Sigmoid colon (tissue), 4 donors: ENCODE data around the gene MGP.

Experiments used
- EP300 ChIP-seq, 4 donors: sonication (generic); formaldehyde crosslinking; IDR thresholded peaks; one replicate each; pipeline ENCODE4 v1.6.1; 2017; ENCODE audit warnings: antibody characterized with exemption in 4 of 4
- TF ChIP-seq, protein P1 (sequence below), 4 experiments: fragments of 450-650 bp in 3 of 4; fragments of 200-600 bp in 1 of 4; IDR thresholded peaks; one replicate each; pipeline ENCODE4 v1.5.1; 2016 to 2019; ENCODE audit warnings: antibody characterized with exemption in 4 of 4, mild to moderate bottlenecking in 3 of 4, moderate library complexity in 2 of 4

DNA sequence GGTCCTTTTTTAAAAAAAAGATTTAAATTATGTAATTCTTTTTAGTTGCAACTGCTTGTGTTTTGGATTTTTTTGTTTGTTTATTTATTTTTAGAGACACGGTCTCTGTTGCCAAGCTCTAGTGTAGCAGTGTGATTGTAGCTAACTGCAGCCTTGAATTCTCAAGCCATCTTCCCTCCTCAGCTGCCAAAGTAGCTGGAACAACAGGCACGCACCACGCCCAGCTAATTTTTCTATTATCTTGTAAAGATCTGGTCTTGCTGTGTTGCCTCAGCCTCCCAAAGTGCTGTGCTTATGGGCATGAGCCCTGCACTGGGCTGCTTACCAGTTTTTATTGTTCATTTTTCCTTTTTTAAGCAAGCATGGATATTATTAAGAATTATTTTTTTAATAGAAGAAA, 31.7 kb downstream of the MGP start:
- TF ChIP-seq, protein P1, sequence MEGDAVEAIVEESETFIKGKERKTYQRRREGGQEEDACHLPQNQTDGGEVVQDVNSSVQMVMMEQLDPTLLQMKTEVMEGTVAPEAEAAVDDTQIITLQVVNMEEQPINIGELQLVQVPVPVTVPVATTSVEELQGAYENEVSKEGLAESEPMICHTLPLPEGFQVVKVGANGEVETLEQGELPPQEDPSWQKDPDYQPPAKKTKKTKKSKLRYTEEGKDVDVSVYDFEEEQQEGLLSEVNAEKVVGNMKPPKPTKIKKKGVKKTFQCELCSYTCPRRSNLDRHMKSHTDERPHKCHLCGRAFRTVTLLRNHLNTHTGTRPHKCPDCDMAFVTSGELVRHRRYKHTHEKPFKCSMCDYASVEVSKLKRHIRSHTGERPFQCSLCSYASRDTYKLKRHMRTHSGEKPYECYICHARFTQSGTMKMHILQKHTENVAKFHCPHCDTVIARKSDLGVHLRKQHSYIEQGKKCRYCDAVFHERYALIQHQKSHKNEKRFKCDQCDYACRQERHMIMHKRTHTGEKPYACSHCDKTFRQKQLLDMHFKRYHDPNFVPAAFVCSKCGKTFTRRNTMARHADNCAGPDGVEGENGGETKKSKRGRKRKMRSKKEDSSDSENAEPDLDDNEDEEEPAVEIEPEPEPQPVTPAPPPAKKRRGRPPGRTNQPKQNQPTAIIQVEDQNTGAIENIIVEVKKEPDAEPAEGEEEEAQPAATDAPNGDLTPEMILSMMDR (IDR thresholded peaks at IDR 0.05), result no peak
- no peak for TF ChIP-seq EP300 (IDR thresholded peaks at IDR 0.05)
